SK-N-SH (cell line): ENCODE measurements around the gene MYO1E.

Experiments
- CTCF ChIP-seq: fragments of 200-600 bp; sonication (generic); IDR thresholded peaks from 2 replicates; pipeline ENCODE4 v1.6.1; 2017; ENCODE audit warnings: antibody characterized with exemption, mild to moderate bottlenecking, moderate library complexity
- FOSL2 ChIP-seq: IDR thresholded peaks from 2 replicates; pipeline ENCODE4 v1.4.0; 2012; ENCODE audit warnings: low read depth, mild to moderate bottlenecking, moderate library complexity, borderline replicate concordance
- GABPA ChIP-seq: IDR thresholded peaks from 2 replicates; pipeline ENCODE4 v1.4.0; 2012; ENCODE audit warnings: low read depth, mild to moderate bottlenecking
- NRF1 ChIP-seq: IDR thresholded peaks from 2 replicates; pipeline ENCODE4 v1.6.1; 2012; ENCODE audit warnings: low read depth, mild to moderate bottlenecking, low read length
- POLR2AphosphoS5 ChIP-seq: IDR thresholded peaks from 2 replicates; pipeline ENCODE4 v1.6.1; 2012; ENCODE audit warnings: low read depth, low read length
- RAD21 ChIP-seq: IDR thresholded peaks from 2 replicates; pipeline ENCODE4 v1.6.1; 2012; ENCODE audit warnings: mild to moderate bottlenecking, low read length
- REST ChIP-seq: IDR thresholded peaks from 2 replicates; pipeline ENCODE4 v1.6.1; 2012; ENCODE audit warnings: mild to moderate bottlenecking, low read depth, low read length, moderate library complexity
- RFX5 ChIP-seq: IDR thresholded peaks from 2 replicates; pipeline ENCODE4 v1.6.1; 2012; ENCODE audit warnings: mild to moderate bottlenecking, improper control_type of control experiment, low read length
- RXRA ChIP-seq: IDR thresholded peaks from 2 replicates; pipeline ENCODE4 v1.4.0; 2012; ENCODE audit warnings: low read depth, mild to moderate bottlenecking, borderline replicate concordance
- TF ChIP-seq, protein P1 (sequence below): IDR thresholded peaks from 2 replicates; pipeline ENCODE4 v1.4.0; 2012; ENCODE audit warnings: low read depth, borderline replicate concordance
- TF ChIP-seq, protein P2 (sequence below): IDR thresholded peaks from 2 replicates; pipeline ENCODE4 v1.4.0; 2012; ENCODE audit warnings: low read depth

DNA sequence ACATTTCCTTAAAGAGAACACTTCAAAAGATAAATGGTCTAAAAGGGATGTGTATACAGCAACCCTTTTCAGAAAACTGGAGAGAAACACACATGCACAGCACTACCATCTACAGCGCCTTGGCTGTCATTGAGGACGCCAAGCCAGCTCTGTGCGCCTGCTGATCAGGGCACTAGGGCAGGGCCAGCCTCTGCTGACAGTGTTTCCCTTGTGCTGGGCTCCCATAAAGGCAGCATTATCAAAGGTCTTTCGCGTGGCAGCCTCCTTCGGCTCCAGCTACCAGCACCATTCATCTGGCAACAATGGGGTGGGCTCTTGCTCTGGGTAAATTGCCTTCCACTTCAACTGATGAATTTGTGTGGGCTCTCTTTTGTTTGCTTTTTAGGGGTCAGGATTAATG is 112.6 kb downstream of the MYO1E start:
- TF ChIP-seq RAD21 (no peak), REST (no peak), CTCF (no peak), POLR2AphosphoS5 (no peak), RFX5 (no peak), RXRA (no peak), FOSL2 (no peak), GABPA (no peak), NRF1 (no peak)
- TF ChIP-seq, protein P1, sequence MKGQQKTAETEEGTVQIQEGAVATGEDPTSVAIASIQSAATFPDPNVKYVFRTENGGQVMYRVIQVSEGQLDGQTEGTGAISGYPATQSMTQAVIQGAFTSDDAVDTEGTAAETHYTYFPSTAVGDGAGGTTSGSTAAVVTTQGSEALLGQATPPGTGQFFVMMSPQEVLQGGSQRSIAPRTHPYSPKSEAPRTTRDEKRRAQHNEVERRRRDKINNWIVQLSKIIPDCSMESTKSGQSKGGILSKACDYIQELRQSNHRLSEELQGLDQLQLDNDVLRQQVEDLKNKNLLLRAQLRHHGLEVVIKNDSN = no peak
- TF ChIP-seq, protein P2, sequence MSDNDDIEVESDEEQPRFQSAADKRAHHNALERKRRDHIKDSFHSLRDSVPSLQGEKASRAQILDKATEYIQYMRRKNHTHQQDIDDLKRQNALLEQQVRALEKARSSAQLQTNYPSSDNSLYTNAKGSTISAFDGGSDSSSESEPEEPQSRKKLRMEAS = no peak
